NCI-H510A treated with DMSO at 0.1 percent for 48 hours (cell line): Measurements from ENCODE around the gene SHC3.

Experiments
- DNase-seq: peaks from one replicate; lab custom pipeline; 2025; lab: John Stamatoyannopoulos, UW

The SHC3 gene

DNA sequence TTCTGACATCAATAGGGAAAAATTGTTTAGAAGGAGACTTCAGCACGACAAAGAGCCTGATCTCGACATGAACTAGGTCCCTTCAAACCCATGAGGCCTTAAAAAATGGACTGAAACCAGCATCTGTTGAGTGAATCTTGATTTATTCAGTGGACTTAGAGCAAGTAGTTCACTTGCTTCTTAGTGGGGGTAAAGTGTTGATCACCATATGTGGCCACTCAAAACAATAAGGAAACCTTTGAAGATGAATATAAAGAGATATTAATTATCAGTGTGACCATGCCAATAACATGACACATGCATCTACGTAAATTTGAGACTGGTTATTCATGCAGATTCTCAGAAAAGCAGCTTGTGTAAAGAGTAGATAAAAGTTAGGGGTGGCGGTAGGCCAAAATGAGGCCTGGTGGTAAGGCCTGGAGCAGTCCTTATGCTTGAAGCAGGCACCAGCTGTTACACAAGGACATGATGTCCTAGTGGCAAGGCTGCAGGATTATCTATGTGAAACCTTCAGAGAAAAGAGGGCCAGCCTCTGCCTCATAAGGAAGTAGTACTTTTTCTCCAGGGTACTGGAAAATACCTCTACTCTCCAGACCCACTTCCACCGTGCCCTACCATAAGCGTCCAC, 126.0 kb downstream of the SHC3 start:
- no peak for DNase-seq

DNA sequence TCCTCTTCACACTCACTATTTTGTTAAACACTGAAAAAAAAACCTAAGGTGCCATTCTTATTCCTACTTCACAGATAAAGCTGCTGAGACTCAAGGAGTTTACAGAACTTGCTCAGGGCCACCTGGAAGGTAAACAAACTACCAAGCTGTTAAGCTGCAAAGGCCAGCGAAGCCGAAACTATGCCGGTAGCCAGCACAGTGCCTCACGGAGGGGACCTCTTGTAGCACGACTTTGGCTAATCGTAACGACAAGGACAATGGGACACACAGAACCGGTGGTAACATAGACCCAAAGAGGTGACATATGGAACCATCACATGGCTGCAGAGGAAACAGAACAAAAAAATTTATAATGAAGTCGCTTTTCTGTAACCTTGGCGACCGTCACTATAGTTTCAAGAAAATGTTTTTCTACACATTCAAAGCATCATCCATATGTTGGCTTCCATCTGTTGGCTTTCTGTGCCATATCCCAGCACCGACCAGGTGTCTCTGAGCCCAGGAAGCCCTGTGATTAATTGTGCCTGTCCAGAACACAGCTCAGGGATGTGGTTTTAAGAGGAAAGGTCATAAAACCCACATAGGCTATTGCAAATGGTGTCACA, 127.1 kb downstream of the SHC3 start:
- no peak for DNase-seq

DNA sequence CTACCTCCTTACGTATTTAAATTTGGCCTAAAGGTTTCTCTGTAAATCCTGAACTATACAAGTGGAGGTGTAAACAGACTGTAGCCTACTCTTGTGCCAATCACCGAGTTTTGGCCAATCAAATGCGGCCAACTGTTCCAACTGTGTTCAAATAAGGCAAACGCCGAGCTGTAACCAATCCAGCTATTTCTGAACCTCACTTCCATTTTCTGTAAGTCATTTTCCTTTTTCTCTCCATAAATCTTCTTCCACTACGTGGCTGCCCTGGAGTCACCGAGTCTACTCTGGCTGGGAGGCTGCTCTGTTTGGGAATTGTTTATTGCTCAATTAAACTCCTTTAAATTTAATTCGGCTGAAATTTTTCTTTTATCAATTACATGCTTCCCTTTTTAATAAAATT, 129.0 kb downstream of the SHC3 start:
- no peak for DNase-seq

DNA sequence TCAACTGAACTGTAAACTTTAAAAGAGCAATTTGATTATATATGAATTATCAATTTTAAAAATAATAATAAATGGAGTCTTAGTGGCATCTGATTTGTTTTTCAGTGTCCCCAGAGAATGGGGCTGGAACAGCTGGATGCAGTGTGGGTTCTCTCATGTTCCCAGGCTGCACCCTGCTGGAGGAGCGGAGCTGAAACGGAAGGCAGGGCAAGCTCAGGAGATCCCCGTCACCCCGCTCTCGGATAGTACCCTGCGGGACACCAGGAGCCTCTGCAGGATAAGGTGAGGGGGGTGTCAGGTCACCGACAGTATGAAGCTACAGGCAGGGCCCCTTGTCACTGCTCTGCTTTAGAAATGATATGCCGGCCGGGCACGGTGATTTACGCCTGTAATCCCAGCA, 130.0 kb downstream of the SHC3 start:
- no peak for DNase-seq

GRCh38 chr9:89047667-89048066, 131.0 kb downstream of the SHC3 start:
- no peak for DNase-seq

DNA sequence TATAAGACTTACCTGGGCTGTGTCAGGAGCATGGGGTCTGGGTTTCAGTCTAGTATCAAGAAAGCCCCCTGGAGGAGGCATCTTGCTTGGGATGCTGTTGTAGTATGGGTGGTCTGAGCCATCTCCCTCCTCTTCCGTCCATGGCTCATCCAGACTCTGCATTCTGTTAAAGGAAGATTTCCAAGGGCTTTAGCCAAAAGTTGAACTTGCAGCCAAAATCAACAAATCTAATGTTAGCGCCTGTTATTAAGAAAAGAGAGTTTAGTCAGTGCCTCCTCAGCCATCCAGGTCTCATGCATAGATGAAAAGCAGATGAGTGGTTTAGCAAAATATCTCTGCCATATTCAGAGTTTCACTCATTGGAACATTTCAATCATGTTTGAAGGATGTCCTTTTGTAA, 131.8 kb downstream of the SHC3 start:
- DNase-seq: no peak

GRCh38 chr9:89044881-89045280, 133.7 kb downstream of the SHC3 start:
- DNase-seq: no peak

GRCh38 chr9:89044104-89044503, 134.5 kb downstream of the SHC3 start:
- no peak for DNase-seq

GRCh38 chr9:89042984-89043383, 135.6 kb downstream of the SHC3 start:
- DNase-seq: no peak

- DNase-seq: no peak
Measured at GRCh38 chr9:89039664-89040063, 139.0 kb downstream of the SHC3 start.

DNA sequence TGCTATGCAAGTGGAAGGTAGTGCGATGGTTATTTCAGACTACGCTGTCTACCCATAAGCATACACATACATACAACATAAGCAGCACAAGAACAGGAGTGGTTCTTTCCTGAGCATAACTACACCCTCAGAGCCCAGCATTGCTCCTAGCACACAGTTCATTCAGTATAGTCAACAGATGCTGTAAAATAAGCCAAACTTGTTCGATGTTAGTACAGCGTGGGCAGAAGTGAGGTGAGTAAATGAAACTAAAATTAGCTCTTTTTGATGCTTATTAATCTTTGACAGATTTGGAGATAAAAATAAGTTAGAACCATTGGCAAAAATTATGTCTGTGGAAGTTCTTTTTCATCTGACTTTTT, 139.5 kb downstream of the SHC3 start:
- no peak for DNase-seq

DNA sequence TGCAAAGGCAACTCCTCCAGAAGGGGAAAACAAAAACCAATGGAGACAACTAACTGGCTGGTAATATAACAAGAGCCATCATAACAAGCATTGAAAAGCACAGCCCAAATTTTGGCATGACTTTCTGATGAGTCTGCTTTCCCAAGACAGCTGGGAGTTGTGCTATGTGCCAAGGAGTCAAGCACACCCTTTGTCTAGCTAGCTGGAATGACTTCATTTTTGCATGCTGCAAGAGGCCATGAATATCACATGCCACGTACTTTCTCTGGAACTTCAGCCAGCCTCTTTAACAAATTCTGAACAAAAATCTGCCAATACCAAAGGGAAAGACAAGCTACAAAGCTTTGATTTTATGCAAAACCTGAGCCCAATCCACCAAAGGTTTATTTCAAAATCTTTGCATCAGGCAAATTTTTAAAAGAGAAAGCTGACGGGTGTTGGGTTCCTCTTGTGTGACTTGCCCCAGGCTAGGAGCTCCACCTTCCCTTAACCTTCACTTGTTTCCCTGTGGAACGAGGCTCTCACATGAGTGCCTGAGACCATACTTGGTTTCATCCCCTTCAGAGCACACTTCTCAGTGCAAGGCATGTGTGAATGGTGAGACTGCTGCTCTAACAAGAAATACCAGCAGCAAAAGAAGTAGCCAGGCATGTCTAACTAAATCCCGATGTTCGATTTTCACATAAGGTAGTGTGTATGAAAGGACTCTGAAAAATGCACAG, 140.1 kb downstream of the SHC3 start:
- DNase-seq: no peak

- DNase-seq: no peak
Measured at GRCh38 chr9:89037891-89038290, 140.7 kb downstream of the SHC3 start.

DNA sequence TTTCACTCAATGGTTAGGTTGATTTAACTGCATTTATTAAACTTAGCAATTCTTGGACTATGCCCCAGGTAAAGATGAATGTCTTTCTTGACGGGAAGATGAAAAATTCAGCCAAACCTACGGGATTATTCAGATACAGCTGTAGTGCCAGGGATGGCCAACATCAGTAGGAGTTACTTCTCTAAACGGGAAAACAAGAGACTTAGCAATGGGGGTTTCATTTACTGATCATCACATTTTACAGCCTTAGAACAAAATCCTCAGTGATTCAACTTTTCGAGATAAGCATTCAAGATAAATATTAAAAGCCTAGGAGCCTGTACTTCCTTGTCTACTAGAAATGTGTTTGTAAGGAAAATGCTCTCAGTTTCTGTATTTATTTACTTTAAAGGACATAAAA, 141.3 kb downstream of the SHC3 start:
- no peak for DNase-seq

DNA sequence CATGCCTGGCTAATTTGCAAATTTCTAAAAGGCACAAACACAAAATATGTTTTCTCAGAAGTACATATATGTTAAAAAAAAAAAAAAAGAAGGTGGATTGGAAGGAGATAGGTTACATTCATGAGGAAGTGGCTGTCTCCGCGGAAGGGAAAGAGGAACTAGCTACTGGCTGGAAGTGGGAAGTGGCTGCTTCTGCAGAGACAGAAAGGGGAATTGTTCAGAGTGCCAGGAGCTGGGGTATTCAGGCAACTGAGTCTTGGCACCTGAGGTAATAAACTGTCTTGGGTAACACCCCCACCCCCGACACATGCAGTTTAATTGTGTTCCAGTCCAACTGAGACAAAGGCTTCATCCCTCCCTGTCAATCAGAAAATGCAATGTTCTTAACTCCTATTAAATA, 141.7 kb downstream of the SHC3 start:
- DNase-seq: no peak

GRCh38 chr9:89036383-89036782, 142.2 kb downstream of the SHC3 start:
- no peak for DNase-seq

DNA sequence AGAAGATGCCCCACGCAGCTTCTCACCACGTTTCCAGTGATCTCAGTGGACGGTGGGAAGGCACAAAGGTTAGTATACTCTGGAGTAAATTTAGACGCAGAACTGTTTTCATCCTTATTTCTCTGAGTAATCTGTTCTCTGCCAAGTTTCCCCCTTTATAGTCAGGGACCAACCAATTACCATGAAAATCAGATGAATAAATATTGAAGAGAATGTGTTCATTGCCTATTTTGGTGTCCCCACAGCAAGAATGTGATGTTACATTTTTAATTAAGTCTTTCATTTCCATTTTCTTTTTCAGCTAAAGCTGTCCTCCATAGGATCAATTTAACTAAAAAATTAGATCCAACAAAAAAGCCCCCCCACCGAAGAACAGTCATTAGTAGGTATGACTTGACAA, 146.0 kb downstream of the SHC3 start:
- no peak for DNase-seq

- DNase-seq: no peak
Measured at GRCh38 chr9:89032173-89032572, 146.4 kb downstream of the SHC3 start.

GRCh38 chr9:89029788-89030187, 148.8 kb downstream of the SHC3 start:
- DNase-seq: no peak

GRCh38 chr9:89026876-89027275, 151.7 kb downstream of the SHC3 start:
- DNase-seq: no peak

DNA sequence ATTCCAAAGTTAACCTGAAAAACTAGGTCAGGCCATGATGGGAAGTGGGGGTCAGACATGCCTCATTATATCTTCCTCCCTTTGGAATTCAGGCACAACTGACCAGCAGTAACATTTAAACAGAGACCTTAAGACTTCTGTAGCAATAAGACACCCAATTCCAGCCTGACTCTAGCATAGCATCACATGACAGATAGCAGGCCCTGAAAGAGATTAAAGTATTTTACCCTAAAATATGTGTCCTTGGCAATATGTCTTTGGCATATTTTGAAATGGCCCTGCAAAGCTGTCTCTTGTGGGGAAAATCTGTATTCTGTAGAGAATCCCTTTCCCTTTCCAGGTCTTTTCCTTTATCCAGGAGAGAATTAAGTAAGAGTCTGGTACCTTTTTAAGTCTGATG, 153.1 kb downstream of the SHC3 start:
- DNase-seq: no peak

DNA sequence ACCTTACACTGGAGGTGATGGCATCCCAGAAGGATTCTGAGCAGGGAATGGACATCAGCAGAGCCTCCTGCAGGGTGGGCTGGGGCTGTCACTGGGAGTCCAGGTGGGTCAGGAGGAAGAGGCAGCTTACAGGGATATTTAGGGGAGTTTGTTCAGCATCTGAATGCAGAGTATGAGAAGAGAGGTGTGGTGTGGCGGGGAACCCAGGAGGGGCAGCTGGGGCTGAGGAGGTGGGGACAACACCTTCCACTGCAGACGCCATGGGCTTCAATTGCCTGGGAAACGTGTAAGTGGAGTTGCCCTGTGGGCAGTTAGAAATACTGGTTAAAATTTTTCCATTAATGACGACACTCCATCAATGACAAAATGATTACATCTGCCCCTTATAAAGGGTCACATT, 153.9 kb downstream of the SHC3 start:
- no peak for DNase-seq

DNA sequence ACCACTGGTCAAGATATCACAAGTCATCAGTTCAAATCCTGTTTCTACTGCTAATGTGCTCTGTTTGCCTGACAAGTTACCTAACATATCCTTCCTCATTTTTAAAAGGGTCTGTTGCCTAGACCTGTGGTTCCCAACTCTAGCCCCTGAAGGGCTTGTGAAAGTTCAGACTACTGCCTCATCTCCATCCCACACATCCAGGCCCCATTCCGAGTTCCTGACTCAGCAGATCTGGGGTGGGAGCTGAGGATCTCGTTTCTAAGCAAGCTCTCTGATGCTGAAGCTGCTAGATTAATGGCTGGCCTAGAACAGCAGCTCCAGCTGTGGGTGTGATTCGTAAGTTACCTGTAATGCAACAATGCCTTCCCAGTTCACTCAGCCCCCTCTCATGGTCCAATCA, 154.9 kb downstream of the SHC3 start:
- DNase-seq: no peak

DNA sequence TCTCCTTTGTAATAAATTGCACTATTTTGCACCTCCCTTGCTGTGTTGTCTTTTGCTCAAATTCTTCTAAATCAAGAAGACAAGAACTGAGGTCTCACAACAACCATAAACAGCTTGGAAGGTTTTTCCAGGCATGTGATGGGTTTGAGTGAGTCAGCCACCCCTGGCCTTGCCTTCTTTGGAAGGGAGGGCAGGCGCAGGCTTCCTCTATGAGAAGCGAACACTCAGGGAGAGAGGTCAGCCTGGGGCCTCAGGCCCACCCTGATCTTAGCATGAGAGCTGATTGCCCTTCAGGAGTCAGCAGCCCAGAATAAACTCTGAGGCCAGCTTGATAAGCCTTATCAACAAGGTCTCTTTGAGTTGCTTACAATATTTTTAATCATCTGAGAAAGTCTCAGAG, 155.7 kb downstream of the SHC3 start:
- DNase-seq: no peak
